Tongue (tissue), 2 donors: Measurements from ENCODE around the gene ST6GAL2. TPM values are rescaled to one million over a fixed set of nuclear protein-coding genes. Genes with fewer than 3 reads are reported as not detected.

Source experiments
- DNase-seq: peaks from one replicate; pipeline ENCODE4 v3.0.0-alpha.2; 2015
- total RNA-seq: library from RNA; depleted of rRNA; stranded (reverse); fragments of >200 nt; gene quantifications from one replicate; pipeline ENCODE4 v1.2.3, GENCODE V29; 2014

Gene ST6GAL2, protein sequence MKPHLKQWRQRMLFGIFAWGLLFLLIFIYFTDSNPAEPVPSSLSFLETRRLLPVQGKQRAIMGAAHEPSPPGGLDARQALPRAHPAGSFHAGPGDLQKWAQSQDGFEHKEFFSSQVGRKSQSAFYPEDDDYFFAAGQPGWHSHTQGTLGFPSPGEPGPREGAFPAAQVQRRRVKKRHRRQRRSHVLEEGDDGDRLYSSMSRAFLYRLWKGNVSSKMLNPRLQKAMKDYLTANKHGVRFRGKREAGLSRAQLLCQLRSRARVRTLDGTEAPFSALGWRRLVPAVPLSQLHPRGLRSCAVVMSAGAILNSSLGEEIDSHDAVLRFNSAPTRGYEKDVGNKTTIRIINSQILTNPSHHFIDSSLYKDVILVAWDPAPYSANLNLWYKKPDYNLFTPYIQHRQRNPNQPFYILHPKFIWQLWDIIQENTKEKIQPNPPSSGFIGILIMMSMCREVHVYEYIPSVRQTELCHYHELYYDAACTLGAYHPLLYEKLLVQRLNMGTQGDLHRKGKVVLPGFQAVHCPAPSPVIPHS
- 7.1 TPM for total RNA-seq

DNA sequence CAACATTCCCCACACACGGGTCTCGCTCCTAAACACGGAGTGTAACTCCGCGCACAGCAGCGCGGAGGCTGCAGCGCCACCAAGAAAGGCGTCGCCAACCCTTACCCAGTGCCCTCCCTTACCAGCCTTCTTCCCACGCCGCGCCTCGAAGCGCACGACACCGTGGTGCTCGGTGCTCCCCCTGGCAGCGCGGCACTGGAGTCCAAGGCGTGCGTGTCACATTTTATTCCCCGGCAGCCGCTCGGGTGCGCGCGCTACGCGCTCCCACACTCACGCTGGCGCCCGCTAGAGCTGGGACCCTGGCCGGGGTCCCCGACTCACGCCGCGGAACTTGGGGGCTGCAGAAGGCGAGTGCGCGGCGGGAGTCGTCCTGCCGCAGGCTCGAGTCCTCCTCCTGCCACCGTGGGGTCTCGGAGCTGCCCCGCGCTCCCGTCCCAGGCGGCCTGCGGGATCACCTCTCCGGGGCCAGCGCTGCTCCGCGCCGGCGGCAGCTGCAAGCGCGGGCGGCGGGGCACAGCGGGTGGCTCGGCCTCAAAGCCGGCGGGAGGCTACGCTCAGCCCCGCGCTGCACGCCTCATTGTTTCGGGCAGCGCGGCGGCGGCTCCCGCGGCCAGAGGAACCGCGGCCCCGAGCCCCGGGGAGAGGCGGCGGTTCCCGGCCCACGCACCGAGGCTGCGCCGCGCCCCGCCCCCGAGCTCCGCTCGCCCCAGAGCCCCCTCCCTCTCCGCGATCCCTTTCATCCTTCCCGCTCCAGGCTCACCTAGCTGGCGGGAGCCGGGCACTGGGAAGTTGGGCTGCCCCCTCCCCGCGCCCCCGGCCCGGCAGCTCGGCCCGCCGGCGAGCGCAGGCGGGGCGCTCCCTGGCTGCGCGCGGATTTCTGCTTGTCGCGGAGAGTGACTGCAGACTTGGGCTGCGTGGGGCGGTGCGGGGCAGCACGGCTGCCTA is at the start of gene ST6GAL2:
Gene ST6GAL2, minus strand, starts transcription at position 197 of the 945 bp plus-strand sequence. CDS start 42,190 bp downstream, outside the sequence.
- peak; percentile 65 for DNase-seq

DNA sequence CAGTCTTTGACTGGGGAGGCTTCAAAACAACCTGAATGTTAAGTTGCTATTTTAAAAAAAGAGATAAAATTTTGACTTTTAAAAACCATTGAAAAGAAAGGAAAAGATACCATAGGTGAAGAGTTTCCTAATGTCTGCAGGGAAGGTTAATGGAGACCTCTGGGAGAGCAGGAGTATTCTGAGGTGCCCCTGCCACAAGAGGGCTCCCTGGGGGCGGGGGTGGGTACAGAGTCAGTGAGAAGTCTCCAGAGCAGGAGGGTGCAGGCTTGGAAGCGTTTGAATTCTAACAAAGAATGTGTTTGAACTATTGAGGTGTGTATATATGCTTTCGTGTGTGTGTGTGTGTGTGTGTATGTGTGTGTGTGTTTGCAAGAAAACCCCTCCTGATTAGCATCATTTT is 46.7 kb upstream of the ST6GAL2 start:
- no peak for DNase-seq

DNA sequence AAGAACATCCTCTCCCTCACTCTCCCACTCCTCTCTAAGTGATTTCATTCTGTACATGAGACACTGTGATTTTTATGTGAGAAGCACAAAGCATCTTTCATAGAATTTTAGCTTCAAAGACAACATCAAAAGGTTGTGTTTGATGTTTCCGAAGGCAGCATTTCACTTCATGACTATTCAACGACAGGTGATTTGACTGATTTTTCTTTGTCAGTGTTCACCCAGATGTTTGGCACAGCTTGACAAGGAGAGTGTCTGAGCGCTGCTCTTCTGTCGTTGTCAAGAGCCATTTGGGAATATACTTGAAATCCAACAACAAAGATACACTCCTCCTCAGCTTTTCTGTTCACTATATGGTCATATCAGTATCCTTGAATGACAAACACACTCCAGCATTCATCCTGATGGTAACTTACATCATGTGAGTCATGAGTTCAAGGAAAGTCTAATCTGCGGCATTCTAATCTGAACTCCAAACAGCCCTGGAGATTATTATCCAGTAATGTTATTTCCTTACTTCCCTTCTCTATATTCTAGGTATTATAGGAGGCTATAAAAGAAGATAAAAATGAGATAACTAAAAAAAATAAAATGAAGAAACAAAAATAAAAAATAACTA is 45.9 kb upstream of the ST6GAL2 start:
- DNase-seq, result no peak

DNA sequence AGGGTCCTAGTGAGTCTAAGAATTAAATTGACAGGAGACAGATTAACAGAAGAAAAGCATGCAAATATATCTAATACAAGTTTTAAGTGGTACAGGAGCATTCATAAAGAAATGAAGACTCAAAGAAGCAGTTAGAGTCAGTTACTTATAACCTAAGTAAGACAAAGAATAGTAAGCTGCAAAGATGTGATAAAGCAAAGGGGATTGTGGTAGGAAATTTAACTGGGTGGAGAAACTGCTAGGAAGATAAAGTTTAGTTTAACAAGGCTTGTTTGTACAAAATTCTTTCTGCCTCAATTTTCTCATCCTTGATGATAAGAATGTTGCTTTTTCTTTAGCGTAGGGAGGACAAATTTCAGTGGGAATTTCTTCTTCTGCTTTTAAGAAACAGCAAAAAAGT is 35.5 kb upstream of the ST6GAL2 start:
- DNase-seq, result no peak

DNA sequence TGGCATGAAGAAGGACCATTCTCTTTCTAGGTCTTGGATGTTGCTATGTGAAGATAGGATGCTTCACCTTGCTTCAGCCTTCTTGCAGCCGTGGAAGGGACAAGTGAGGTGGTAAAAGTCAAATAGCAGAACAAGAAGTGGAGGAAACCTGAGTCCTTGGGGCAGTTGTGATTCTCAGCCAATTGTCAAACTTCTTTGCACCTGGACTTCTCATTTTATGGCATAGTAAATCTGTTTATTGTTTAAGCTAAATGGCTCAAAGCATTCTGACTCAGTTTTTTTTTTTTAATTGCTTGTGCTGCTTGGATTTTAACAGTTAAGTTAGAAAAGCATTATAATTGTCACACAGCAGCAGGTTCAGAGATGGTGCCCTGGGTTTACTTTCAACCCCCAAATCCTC is 33.0 kb upstream of the ST6GAL2 start:
- no peak for DNase-seq

DNA sequence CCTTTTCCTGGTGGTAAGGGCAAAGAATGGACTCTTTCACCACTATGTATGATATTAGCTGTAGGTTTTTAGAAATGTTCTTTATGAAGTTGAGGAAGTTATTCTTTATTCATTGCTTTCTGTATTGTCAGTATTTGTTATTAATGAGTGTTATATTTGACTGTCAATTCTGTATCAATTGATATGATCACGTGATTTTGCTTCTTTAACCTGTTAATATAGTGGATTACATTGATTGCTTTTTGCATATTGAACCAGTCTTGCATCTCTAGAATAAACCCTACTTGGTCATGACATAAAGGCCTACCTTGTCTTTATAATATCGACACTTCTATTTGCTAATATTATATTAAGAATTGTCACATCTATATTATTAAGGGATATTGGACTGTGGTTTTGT is 18.3 kb upstream of the ST6GAL2 start:
- no peak for DNase-seq

DNA sequence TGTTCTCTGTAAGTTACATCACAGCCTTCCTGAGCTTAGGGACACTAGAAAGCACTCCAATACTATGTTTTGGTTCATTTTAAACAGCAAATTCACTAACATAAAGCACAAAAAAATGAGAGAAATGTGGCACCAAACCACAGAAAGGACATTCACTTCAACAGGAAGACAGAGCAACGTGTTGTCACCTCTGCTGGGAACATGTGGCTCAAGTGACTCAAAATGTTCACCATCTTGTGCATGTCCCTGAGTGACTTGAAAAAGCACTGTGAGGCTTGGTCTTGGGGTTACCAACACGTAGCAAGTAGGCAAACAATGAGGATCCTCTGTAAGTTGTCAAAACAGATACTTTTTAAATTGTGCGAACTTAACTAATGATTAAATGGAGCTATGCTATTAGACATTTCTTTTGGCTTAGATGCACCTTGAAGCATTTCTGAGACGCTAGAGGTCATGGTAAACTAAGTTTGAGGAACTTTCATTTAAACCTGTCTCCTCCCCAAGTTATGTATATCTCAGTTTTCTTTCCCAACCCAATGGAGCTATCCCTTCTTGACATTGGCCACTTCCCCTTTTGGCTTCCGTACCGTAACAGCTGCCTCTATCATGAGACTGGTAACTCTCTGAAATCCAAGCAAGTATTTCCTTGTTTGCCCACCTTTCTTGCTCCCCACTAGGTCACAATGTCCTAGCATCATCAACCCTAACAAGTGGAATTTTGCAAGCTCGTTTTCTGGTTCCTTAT is 14.0 kb upstream of the ST6GAL2 start:
- no peak for DNase-seq

DNA sequence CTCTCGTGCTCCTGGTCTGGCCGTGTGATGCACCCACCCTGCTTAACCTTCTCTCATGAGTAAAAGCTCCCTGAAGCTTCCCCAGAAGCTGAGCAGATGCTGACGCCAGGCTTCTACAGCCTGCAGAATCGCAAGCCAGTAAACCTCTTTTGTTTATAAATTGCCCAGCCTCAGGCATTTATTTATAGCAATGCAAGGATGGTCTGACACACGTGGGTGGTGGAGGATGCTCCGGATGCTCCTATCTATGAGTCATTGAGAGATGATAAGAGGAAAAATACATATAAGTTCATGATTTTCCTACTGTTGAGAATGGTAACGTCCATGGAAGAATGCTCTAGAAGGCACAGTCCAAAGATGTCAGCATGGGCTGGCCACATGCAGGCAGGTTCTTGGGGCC is 8.6 kb upstream of the ST6GAL2 start:
- DNase-seq, result no peak

DNA sequence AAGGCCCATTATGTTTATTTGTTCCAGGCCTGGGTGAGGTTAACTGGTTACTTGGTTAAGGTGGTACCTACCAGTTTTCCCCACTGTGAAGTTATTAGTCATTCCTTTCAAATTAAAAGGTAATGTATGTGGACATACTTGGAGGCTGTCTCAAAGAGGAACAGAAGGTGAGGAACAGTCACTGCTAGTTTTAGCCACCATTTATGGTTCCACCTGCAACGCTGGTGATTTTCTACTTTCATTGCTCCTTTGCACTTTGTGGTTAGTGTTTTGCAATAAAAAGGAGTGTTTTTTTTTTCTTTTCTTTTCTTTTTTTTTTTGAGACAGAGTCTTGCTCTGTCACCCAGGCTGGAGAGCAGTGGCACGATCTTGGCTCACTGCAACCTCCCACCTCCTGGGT is 6.1 kb upstream of the ST6GAL2 start:
- DNase-seq, result no peak

DNA sequence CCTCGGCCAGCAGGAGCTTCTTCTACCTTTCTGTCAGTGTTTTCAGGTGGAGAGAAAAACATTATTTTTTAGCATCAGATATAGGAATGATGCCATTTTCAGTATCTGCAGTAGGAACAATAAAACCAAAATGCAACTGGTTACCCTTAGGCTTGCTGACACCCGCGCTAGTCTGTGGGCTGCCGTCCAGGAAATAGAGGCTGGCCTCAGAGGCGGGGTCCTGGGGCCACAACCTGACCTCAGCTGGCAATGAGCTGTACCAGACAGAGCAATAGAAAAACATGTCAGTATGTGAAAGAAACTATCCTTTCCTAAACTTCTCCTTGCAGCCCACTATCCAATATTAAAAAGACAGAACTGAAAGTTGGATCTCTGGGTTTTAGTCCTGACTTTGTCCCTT is 4.6 kb upstream of the ST6GAL2 start:
- DNase-seq, result no peak

DNA sequence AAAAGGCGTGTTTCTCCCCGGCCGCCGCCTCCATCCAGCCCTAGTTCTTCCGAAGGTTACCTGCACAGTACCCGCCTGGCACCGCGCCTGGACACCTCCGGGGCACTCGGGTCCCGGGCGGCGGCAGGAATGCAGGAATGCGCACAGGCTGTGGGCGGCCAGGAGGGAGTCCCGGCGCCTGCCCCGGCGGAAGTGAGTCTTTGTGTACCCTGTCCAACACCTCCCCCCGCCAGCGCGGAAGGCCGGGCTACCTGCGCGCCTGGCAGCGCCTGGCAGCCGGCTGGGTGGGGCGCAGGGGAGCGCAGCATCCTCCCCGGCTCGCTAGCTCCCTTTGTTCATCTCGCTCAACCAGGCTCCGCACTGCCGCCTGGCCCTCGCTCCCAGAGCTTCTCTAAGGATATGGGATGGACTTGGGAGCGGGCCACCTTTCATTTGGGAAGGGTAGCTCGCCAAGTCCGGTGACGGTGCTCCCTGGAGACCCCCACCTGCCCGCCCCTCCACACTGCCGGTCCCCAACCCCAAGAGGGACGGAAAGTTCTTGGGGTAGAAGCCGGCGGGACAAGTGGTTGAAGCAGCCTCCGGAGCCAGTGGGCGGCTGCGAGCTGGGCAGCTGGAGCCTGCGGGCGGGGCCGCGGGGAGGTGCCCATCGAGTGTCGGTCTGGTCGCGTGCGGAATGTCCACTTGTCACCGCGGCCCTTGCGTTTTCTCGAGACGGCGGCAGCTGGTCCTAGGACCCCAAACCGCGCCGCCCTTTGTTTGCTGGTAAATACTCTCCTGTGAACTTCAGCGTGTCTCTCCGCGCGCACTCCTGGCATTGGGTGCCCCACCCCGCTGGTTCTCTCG is 1.2 kb upstream of the ST6GAL2 start:
- DNase-seq, result peak; percentile 65

DNA sequence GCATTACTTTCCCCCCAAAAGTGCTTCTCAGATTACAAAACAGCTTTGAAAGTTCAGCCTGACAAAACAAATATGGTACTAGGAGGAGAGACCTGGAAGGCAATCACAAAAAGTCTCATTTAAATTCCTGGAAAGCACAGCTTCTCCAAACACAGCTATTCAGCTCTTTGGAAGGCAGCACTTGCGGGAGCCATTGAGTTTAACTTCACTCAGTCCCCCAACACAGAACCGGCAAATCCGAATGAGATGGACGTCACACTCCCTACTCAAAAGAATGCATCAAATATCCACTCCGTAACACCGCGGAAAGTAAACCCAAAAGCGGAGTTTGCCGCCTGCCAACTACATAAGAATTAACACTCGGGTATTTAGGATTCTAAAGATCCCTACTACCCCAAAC is 638 bp downstream of the ST6GAL2 start:
- peak; percentile 52 for DNase-seq

DNA sequence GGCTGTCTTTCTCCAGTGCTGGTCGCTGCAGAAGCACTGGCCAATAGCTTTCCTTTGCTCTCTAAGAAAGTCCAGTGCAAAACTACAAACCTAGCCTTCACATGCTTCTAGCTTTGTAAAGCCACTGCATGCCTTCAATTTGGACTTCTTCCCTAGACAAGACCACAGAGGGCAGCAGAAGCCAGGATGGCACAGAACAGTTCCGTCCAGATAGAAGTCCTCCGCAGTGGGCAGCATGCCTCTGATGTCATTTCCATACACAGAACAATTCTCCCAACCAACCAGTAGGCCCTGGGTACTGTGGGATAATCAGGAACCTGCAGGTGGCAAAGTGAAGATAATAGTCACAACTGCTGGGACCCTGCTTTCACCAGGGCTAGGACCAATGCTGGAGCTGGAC is 3.3 kb downstream of the ST6GAL2 start:
- DNase-seq, result peak; percentile 25

DNA sequence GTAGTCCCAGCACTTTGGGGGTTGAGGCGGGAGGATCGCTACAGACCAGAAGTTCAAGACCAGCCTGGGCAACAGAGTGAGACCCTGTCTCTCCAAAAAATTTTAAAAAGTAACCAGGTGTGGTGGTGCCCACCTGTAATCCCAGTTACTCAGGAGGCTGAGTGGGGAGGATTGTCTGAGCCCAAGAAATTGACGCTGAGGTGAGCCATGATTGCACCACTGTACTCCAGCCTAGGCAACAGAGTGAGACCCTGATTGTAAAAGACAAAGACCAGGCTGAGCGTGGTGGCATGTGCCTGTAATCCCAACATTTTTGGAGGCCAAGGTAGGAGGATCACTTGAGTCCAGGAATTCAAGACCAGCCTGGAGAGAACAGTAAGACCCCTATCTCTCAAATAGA is 7.8 kb downstream of the ST6GAL2 start:
- DNase-seq, result no peak

DNA sequence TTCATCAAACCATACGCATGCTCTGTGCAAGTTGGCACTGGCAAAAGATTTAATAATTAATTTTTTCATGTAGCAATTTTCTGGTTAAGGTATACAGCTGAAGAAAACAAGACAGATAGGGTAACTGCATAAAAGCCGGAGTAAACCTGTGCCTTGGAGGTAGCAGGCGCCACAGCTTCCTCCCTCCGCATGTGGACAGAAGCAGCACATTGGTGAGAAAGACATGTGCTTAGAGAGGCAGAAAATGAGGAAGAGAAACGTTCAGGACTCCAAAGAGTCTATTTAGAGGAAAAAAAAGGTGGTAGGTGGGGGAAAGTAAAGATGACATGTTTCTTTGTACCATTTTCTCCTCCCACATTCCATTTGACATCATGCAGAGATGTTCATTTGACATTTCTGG is 9.3 kb downstream of the ST6GAL2 start:
- no peak for DNase-seq

DNA sequence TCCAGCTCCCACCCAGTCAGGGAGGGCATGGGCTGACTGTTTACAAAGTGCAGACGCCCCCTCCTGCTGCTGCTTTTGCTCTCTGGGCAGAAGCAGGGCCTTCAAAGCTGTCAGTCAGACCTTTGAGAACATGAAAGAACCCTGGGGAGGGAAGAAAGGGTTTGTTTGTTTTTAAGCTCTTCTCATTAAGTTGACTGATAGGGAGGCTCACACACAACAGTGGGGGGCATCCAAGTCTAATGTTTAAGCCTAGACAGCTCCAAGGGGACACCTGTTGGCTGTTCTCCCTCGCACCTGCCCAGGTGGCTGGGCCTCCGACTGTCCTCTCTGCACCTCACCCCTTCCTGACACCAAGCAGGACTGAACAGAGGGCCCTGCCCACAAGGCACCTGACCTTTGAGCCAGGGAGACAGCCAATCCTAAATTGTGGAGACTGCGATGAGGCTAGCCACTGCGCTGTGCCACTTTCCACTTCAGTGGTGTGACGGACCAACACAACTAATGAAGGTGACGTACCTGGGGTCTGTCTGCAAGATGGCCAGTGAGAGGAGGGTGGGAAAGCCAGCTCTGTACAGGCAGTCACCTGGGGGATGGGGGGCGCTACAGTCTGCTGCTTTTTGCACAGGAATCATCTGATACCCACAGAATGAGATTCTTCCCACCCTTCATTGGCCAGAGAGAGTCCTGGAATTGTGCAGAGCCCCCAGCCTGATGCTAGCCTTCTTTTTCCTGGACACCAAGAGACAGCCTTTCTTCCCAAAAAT is 16.3 kb downstream of the ST6GAL2 start:
- no peak for DNase-seq

DNA sequence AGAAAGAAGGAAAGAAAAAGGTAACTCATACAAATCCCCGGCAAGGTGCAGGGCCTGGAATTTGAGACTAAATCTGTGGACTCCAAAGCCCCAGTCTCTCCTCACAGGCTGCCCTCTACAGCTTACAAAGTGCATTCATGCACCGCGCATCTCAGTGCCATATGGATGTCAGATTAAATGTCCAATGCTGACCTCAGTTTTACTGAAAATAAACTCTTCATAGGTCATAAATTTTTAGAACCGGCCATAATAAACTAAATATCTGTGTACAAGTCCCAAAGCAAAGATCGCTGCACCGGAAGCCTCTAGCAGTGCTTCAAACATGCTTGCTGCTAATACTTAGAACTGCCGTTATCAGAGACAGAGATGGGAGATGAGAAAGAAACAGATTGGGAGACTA is 17.7 kb downstream of the ST6GAL2 start:
- peak; percentile 26 for DNase-seq

DNA sequence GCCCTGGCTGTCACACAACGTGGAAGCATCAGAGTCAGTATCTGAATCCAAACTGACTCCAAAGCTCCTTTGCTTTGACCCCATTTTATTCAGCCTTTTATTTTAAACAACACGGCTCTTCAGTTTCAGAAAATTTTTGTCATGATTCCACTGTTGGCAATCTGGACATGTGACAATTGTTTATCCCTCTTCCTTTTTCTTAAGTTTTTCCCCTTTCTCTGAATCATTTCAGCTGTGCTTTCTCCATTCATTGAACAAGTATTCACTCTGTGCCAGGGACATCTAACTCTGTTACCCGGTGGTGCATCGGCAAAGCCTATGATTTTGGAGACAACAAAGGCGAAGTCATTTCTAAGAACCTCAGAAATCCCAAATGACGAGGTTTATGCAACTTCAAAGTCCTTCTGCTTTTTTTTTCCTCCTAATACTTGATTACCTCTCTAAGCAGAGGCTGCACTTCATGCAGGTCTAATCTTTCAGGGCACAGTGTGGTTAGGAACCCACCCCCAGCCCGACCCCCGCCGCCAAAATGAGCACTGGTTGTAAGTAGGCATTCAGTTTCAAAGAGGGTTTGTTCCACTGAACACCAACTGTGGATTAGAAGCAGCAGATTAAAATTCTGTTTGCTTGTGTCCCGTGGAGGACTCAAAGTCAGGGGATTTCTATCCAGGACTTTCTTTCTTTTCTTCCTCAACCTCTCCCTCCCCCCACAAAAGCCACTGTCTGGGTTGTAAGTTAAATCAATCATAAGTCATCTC is 18.6 kb downstream of the ST6GAL2 start:
- DNase-seq, result no peak

DNA sequence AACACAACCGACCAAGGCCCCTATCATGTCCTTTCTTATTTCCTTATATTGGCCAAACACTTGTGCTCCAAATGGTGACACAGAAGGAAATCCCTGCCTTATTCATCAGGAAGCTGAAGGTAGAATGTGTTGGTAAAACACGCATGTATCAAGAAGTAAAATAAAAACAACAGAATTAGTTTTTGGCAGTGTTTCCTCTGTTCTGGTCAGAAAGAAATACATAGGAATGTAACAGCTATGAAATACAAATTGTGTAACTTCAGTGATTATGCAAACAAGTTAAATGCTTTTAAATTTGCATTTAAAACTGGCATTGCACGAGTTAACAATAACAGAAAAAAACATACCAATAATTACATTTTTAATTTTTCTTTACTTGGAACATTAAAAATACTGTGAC is 19.3 kb downstream of the ST6GAL2 start:
- no peak for DNase-seq
